ENCODE measurements around the gene GLRX2. TPM values are rescaled to one million over a fixed set of nuclear protein-coding genes. Genes with fewer than 3 reads are reported as not detected.

Gene GLRX2, protein sequence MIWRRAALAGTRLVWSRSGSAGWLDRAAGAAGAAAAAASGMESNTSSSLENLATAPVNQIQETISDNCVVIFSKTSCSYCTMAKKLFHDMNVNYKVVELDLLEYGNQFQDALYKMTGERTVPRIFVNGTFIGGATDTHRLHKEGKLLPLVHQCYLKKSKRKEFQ
- total RNA-seq, result 5.0 and 14.1 TPM in 2 replicates

GRCh38 chr1:193104907-193105820, at the start of gene GLRX2:
TSS of gene GLRX2 (minus strand) at chr1:193105414. CDS start at chr1:193105382, 32 bp downstream.

DNA sequence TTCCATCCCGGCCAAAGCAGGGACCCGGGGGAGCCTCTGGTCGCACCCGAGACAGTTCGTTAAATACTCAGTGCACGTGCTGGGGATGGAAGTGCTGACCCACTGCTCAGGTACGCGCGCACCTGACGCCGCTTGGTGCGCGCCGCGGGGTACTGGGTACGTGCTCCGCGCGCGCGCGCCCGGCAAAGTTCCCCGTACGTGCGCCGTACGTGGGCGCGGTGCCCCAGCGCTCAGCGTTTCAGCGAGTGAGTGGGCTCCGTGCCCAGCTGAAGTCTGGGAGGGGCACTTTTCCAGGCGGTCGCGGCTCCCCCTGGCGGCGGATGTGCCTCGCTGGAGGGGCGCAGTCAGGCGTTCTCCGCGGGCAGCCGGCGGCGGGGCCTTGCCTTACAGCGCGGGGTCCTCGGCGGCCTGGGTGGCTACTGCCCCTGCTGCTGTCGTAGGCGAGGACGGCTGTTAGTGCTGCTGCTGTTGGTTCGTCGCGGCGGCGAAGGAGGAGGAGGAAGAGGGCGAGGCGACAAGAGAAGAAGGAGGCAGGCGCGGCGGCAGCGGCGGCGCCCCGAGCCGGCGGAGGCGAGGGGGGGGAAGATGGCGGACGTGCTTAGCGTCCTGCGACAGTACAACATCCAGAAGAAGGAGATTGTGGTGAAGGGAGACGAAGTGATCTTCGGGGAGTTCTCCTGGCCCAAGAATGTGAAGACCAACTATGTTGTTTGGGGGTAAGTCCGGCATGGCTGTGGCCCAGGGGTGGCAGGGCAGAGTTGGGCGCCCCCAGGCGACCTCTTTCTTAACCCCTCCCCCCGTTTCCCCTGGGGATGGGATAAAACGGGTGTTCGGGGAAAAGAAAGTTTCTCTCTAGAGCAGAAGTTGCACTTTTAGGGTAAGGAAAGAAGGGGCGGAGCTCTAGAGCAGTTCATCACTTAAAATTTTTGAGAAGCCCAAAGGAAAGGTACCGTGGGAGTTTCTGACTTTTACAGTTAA, 16.7 kb upstream of the GLRX2 start, which contains the start of gene CDC73:
Gene CDC73 (plus strand): TSS at position 416 of the 978 bp plus-strand sequence. CDS start 170 bp downstream, at position 586.

DNA sequence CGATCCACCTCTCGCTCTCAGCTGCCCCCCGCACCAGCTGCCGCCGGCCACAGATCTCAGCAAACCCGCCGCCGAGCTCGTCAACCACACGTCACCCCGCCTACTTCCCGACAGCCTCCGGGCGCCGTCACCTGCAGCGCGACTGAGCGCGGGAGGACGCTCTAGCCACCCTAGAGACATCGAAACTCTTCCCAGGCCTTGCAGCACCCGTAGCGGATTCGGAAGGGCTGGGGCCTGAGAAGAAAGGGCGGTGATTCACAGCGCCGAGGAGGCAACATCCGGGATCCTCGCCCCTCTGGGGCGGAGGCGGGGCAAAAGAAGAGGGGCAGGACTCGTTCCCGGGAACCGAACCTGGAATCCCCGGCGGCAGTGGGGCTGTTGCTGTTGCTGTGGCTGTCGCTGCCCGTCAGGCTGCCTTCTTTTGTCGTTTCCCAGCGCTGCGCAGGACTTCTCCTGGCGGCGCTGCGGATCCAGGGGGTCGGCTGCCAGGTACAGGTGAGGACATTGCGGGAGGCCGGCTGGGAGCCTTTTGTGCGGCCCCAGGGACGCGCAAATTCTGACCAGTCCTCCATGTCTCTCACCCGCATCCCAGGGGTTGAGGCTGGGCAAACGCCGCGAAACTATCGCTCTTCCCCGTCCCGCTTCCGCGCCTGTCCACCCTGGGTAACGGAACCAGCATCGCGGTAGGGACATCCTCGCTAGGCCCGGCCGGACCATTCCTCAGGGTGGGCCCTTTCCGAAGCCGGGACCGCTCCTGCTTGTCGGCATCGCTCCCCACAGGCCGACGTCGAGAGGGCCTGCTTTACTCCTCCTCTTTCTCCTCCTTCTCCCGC, 45.7 kb downstream of the GLRX2 start, which contains the start of the genes RO60 and UCHL5:
Gene RO60 (plus strand): TSS at position 331 of the 833 bp plus-strand sequence. CDS start 9,443 bp downstream, outside the sequence.
Gene UCHL5 (minus strand): TSS at position 79 of the 833 bp plus-strand sequence. CDS start 100 bp downstream, outside the sequence.

Other genes starting within 250 kb of the GLRX2 start
- 18.6 and 34.8 TPM in 2 replicates for gene UCHL5, start 46.1 kb downstream of the GLRX2 start, total RNA-seq
- 95.7 and 129 TPM in 2 replicates for gene RO60, start 45.8 kb downstream of the GLRX2 start, total RNA-seq
- gene CDC73, start 16.6 kb upstream of the GLRX2 start, total RNA-seq, result 10.4 and 27.3 TPM in 2 replicates
- gene B3GALT2, start 81.2 kb upstream of the GLRX2 start, total RNA-seq, result 0.65 and 44.1 TPM in 2 replicates

All from bladder microvascular endothelial cell (primary cell).